GM19324 (cell line): ENCODE data around the gene RBM12.

ENCODE experiments used
- ATAC-seq: cut with Tn5 transposase; IDR thresholded peaks from one replicate; pipeline ENCODE4 v1.9.1; 2021; ENCODE audit warnings: mild to moderate bottlenecking, moderate library complexity; ENCODE audit not compliant: unreplicated experiment, low FRiP score

The RBM12 gene

GRCh38 chr20:35660122-35660937, 4.4 kb downstream of the RBM12 start:
- ATAC-seq = no peak

GRCh38 chr20:35657271-35657670, 7.4 kb downstream of the RBM12 start:
- ATAC-seq = no peak

GRCh38 chr20:35654415-35654814, 10.3 kb downstream of the RBM12 start:
- ATAC-seq = no peak

GRCh38 chr20:35653893-35654292, 10.8 kb downstream of the RBM12 start:
- no peak for ATAC-seq

GRCh38 chr20:35653430-35653734, 11.3 kb downstream of the RBM12 start:
- ATAC-seq = no peak

- no peak for ATAC-seq
Measured at GRCh38 chr20:35652641-35653429, 11.9 kb downstream of the RBM12 start.

GRCh38 chr20:35651958-35652357, 12.7 kb downstream of the RBM12 start:
- no peak for ATAC-seq

GRCh38 chr20:35650632-35651031, 14.1 kb downstream of the RBM12 start:
- no peak for ATAC-seq

GRCh38 chr20:35648836-35649235, 15.9 kb downstream of the RBM12 start:
- ATAC-seq = no peak

- no peak for ATAC-seq
Measured at GRCh38 chr20:35644806-35645205, 19.9 kb downstream of the RBM12 start.

GRCh38 chr20:35643045-35643444, 21.7 kb downstream of the RBM12 start:
- no peak for ATAC-seq

- no peak for ATAC-seq
Measured at GRCh38 chr20:35641743-35642142, 23.0 kb downstream of the RBM12 start.

- ATAC-seq = no peak
Measured at GRCh38 chr20:35640724-35641123, 24.0 kb downstream of the RBM12 start.

GRCh38 chr20:35638751-35639150, 25.9 kb downstream of the RBM12 start:
- no peak for ATAC-seq

- ATAC-seq = no peak
Measured at GRCh38 chr20:35637276-35637675, 27.4 kb downstream of the RBM12 start.

- no peak for ATAC-seq
Measured at GRCh38 chr20:35636095-35636494, 28.6 kb downstream of the RBM12 start.

- ATAC-seq = no peak
Measured at GRCh38 chr20:35635652-35636051, 29.0 kb downstream of the RBM12 start.

GRCh38 chr20:35632539-35633115, 32.1 kb downstream of the RBM12 start:
- no peak for ATAC-seq

- ATAC-seq = no peak
Measured at GRCh38 chr20:35630636-35631035, 34.1 kb downstream of the RBM12 start.

- ATAC-seq = no peak
Measured at GRCh38 chr20:35629427-35630145, 35.1 kb downstream of the RBM12 start.

- ATAC-seq = no peak
Measured at GRCh38 chr20:35627121-35627520, 37.6 kb downstream of the RBM12 start.
